ENCODE data around the gene LEAP2. TPM values are rescaled to one million over a fixed set of nuclear protein-coding genes. Genes with fewer than 3 reads are reported as not detected.
A peak's percentile ranks its signal among the peaks of the same experiment; 100 is the strongest.

Gene LEAP2
- 0.37 and 5.5 TPM in 2 replicates for total RNA-seq (2014; rRNA removed; shearing (Covaris generic))

DNA sequence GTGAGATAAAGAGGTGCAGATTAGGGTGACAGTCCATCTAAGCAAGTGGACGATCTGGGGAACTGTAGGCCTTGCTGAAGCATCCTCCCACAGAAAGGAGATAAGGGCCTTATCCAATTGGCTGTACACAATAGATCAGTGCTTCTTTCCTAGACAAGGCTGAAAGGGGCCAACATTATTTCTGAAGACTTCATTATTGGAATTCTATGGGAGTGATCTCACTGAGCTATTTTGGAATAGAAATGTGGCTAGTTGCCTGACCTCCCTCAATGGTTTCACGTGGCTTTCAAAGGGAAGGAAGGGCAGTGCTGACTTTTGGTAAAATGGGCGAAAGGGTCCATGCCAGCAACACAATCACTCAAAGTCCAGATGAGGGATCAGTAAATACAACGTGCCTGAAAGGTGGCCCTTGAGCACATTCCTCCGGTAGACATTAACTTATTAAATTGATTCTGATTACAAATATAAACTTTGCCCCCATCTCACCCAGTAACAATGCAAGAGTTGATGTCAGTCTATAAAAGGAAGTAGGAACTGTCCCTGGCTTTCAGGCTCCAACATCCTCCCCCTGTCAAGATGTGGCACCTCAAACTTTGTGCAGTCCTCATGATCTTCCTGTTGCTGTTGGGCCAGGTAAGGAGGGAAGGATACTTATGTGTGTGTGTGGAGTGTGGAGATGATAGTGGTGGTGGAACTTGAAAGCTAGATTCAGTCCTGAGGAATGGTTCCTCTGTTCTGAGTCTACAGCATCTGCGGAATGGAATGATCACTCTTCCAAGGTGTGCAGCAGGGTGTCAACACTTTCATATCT, at the start of gene LEAP2:
LEAP2 (plus strand) TSS at position 550 of the 811 bp plus-strand sequence; CDS start at position 577, 27 bp downstream.
- H3K27me3 ChIP-seq (replicated peaks) = no peaks in the 10 kb centered on the region
- H3K36me3 ChIP-seq = peaks cover 90% of the 10 kb centered on the region
- no peak within 1 kb of the TSS for H3K4me3 ChIP-seq
- H3K4me1 ChIP-seq (replicated peaks) = 0 out of 2 replicates have a peak, but pooled peaks cover 3% of the 10 kb centered on the region
- no peak within 1 kb of the TSS for H3K27ac ChIP-seq
- DNase-seq (ENCODE audit: low read depth in 1 of 2, low spot score in 2 of 2) = no peak
- H3K9me3 ChIP-seq (replicated peaks) = no peaks in the 10 kb centered on the region; the same call in 1 of the 2 replicates

DNA sequence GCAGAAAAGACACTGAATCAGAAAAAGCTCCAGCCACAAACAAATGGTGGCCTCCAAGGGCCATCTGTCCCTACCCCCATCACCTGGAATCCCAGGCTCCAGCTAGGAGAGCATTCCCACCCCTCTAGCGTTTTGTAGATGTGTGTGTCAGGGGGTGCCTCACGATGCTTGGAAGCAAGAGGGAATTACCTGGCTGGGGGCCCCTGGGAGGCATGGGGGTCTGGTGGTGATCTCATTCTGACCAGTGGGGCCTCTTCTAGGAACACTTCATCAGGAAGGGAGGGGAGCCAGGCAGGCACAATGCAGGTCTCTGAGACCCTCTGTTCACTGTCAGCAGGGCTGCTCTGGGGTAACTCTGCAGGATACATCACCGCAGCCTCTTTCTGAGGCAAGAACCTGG, 49.0 kb upstream of the LEAP2 start:
- peaks cover 48% of the 10 kb centered on the region for H3K4me1 ChIP-seq (replicated peaks)
- H3K9me3 ChIP-seq (replicated peaks) = no peaks in the 10 kb centered on the region
- peaks cover 64% of the 10 kb centered on the region for H3K36me3 ChIP-seq
- no peak overlapping the region for H3K4me3 ChIP-seq
- no peaks in the 10 kb centered on the region for H3K27me3 ChIP-seq (replicated peaks)
- no peak overlapping the region for H3K27ac ChIP-seq
- DNase-seq (ENCODE audit: low read depth in 1 of 2, low spot score in 2 of 2) = no peak

GRCh38 chr5:132825033-132825833, 48.2 kb upstream of the LEAP2 start:
- H3K27ac ChIP-seq = no peak overlapping the region
- no peaks in the 10 kb centered on the region for H3K27me3 ChIP-seq (replicated peaks)
- H3K9me3 ChIP-seq (replicated peaks) = no peaks in the 10 kb centered on the region
- no peak for DNase-seq (ENCODE audit: low read depth in 1 of 2, low spot score in 2 of 2)
- no peak overlapping the region for H3K4me3 ChIP-seq
- peaks cover 73% of the 10 kb centered on the region for H3K36me3 ChIP-seq
- H3K4me1 ChIP-seq (replicated peaks) = peaks cover 48% of the 10 kb centered on the region

- no peaks in the 10 kb centered on the region for H3K9me3 ChIP-seq (replicated peaks)
- DNase-seq (ENCODE audit: low read depth in 1 of 2, low spot score in 2 of 2) = no peak
- peaks cover 78% of the 10 kb centered on the region for H3K36me3 ChIP-seq
- H3K4me3 ChIP-seq = no peak overlapping the region
- H3K27me3 ChIP-seq (replicated peaks) = no peaks in the 10 kb centered on the region
- H3K27ac ChIP-seq = no peak overlapping the region
- H3K4me1 ChIP-seq (replicated peaks) = peaks cover 45% of the 10 kb centered on the region
Observed at GRCh38 chr5:132825834-132826391, 47.6 kb upstream of the LEAP2 start.

DNA sequence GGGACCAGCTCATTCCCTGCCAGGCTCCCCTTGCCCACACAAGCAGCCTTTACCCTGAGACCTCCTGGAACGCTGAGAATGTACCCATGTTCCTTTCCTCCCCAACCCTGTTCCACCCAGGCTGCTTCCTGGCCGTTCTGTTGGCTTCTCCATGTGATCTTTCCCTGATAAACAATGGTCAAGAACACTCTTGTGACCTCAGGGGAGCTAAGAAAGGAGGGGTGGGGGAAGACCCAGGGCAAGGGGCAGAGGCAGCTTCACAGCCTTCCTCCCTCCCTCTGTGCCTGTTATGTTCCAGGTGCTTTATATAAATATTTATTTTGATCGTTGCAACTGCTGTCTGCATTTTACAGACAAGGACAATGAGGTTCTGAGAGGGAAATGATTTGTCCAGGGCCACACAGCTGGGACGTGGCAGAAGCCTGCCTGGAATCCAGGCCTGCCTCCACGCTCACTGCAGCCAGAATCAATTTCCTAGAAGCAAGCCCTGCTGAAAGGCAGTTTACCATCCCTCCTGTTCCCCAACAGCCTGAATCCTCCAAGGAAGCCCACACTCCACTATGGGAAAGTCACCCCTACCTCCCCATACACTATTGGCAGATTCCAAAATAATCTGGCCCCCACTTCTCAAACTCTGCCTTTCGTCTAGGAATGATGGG, 46.9 kb upstream of the LEAP2 start:
- peaks cover 78% of the 10 kb centered on the region for H3K36me3 ChIP-seq
- H3K9me3 ChIP-seq (replicated peaks) = no peaks in the 10 kb centered on the region
- H3K4me1 ChIP-seq (replicated peaks) = peaks cover 42% of the 10 kb centered on the region
- no peak overlapping the region for H3K27ac ChIP-seq
- DNase-seq (ENCODE audit: low read depth in 1 of 2, low spot score in 2 of 2) = peak in 1 of 2 experiments; percentile 17
- no peak overlapping the region for H3K4me3 ChIP-seq
- H3K27me3 ChIP-seq (replicated peaks) = no peaks in the 10 kb centered on the region

GRCh38 chr5:132827943-132828673, 45.4 kb upstream of the LEAP2 start:
- H3K4me3 ChIP-seq = no peak overlapping the region
- H3K4me1 ChIP-seq (replicated peaks) = peaks cover 30% of the 10 kb centered on the region
- H3K27me3 ChIP-seq (replicated peaks) = no peaks in the 10 kb centered on the region
- no peak for DNase-seq (ENCODE audit: low read depth in 1 of 2, low spot score in 2 of 2)
- no peak overlapping the region for H3K27ac ChIP-seq
- H3K36me3 ChIP-seq = peaks cover 70% of the 10 kb centered on the region
- H3K9me3 ChIP-seq (replicated peaks) = no peaks in the 10 kb centered on the region

DNA sequence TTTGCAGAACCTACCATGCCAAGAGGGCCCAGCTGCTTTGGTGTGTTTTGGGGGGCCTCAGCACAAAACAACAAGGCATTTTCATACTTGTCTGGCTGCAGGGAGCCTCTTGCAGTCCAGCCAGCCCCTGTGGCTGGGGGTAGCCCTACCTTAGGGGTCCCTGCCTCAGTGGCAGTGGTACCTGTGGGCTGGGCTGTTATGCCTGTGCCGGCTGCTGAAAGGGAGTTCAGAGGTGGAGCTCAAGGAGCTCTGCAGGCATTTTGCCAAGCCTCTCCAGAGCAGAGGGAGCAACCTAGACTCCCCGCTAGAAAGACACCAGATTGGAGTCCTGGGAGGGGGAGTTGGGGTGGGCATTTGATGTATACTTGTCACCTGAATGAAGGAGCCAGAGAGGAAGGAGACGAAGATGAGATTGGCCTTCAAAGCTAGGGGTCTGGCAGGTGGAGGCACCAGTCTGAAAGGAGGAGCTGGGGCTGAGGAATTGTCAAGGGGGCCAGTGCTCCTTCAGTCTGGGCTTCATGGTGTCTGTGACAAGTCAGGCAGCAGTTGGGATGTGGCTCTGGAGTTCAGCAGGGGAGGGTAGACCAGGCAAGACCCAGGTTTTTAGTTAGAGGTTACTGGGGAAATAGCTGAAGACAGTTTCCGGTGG, 44.5 kb upstream of the LEAP2 start:
- Histone ChIP-seq H3K27me3 (replicated peaks) (no peaks in the 10 kb centered on the region), H3K36me3 (peaks cover 62% of the 10 kb centered on the region), H3K4me1 (replicated peaks) (peaks cover 30% of the 10 kb centered on the region), H3K27ac (no peak overlapping the region), H3K9me3 (replicated peaks) (no peaks in the 10 kb centered on the region), H3K4me3 (peak overlapping the region; percentile 91)
- no peak for DNase-seq (ENCODE audit: low read depth in 1 of 2, low spot score in 2 of 2)

DNA sequence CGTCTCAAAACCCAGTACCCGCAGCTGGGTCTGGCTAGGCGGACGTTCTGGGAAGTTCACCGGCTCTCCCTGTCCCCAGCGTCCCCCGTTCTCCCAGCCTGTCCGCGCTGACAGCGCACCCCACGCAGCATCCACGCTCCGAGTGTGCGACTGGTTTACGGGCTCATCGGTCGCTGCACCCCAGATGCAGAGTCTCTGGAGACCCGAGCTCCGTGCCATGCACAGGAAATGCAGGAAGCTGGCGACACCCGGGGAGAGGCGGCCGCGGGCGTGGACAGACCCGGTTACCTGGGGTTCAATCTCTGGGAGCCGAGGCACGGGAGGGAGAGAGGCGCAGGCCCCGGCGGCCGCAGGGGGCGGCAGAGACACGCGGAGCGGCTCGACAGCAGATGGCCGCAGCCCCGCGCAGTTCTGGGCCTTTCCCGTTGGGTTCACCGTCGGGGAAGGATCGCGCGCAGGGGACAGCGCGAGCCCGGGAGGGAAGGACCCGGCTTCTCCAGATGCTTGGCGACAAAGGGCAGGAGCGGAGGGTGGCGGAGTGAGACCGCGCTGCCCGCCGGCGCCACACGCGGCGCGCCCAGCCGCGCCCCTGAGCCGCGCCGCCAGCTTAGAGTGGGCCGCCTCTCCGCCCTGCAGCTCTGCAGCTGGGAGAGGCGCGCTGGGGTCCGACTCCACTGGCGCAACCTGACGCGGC, 43.6 kb upstream of the LEAP2 start:
- Histone ChIP-seq H3K9me3 (replicated peaks) (no peaks in the 10 kb centered on the region), H3K27me3 (replicated peaks) (no peaks in the 10 kb centered on the region), H3K4me1 (replicated peaks) (peaks cover 30% of the 10 kb centered on the region), H3K27ac (peak overlapping the region; percentile 67), H3K4me3 (peak overlapping the region; percentile 91), H3K36me3 (peaks cover 52% of the 10 kb centered on the region)
- peak; percentile 87 to 93 for DNase-seq (ENCODE audit: low read depth in 1 of 2, low spot score in 2 of 2)

DNA sequence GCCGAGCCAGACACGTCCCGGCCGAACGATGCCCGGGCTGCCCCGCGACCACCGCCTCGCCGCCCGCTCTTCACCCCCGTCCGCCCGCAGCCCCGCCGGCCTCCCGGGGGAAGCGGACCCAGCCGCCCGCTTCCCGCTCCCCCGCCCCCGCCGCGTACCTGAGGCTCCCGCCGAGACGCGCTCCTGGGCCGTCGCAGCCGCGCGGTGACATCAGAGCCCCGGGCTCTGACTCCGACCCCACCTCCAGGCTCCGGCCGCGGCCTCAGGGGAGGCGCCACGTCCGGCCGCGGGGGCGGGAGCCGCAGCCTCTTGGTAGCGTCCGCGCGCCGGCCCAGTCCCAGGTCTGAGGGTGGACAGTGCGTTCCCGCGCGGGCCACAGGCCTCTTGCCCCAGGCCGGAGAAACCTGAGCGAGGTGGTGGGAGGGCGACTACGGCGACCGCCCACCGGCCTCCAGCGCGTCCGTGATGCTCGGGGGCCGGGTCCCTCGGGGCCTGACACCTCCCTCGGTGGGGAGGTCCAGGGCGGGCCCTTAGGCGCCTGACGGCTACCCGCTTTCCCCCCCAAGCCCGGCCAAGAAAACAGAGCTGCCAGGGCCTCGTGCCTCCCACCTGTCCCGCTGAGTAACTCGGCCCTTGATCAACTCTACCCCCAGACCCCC, 42.9 kb upstream of the LEAP2 start, which contains the start of gene SHROOM1:
SHROOM1 (minus strand) TSS at position 212 of the 659 bp plus-strand sequence. CDS start 4,507 bp downstream, outside the sequence.
- Histone ChIP-seq H3K4me1 (replicated peaks) (peaks cover 30% of the 10 kb centered on the region), H3K4me3 (peak within 1 kb of the TSS; percentile 91), H3K27me3 (replicated peaks) (no peaks in the 10 kb centered on the region), H3K36me3 (peaks cover 47% of the 10 kb centered on the region), H3K9me3 (replicated peaks) (no peaks in the 10 kb centered on the region), H3K27ac (peak within 1 kb of the TSS; percentile 67)
- DNase-seq (ENCODE audit: low read depth in 1 of 2, low spot score in 2 of 2) = peak; percentile 78 to 82

GRCh38 chr5:132831095-132831860, 42.2 kb upstream of the LEAP2 start:
- Histone ChIP-seq H3K36me3 (peaks cover 42% of the 10 kb centered on the region), H3K4me3 (peak overlapping the region; percentile 91), H3K27ac (peak overlapping the region; percentile 67), H3K4me1 (replicated peaks) (peaks cover 27% of the 10 kb centered on the region), H3K27me3 (replicated peaks) (no peaks in the 10 kb centered on the region), H3K9me3 (replicated peaks) (no peaks in the 10 kb centered on the region)
- no peak for DNase-seq (ENCODE audit: low read depth in 1 of 2, low spot score in 2 of 2)

DNA sequence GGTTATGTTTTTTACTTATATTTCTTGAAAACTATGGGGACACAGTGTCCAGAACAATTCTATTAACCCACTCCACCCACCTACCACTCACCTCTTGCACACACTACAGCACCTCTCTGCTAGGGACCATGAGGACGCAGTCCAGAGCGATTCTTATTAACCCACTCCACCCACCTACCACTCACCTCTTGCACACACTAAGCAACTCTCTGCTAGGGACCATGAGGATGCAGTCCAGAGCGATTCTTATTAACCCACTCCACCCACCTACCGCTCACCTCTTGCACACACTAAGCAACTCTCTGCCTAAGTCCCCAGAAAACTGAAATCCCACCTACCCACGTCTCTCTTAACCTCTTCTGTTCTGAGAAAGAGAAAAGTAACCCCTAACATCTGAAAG, 40.9 kb upstream of the LEAP2 start:
- Histone ChIP-seq H3K36me3 (peaks cover 28% of the 10 kb centered on the region), H3K9me3 (replicated peaks) (no peaks in the 10 kb centered on the region), H3K4me1 (replicated peaks) (peaks cover 17% of the 10 kb centered on the region), H3K27me3 (replicated peaks) (no peaks in the 10 kb centered on the region), H3K27ac (no peak overlapping the region), H3K4me3 (no peak overlapping the region)
- no peak for DNase-seq (ENCODE audit: low read depth in 1 of 2, low spot score in 2 of 2)
